Upper lobe of right lung (tissue), 1 donor: ENCODE measurements around the gene SAC3D1. TPM values are rescaled to one million over a fixed set of nuclear protein-coding genes. Genes with fewer than 3 reads are reported as not detected.
A peak's percentile ranks its signal among the peaks of the same experiment; 100 is the strongest.

ENCODE experiments used
- ATAC-seq: fragments of 200-7000 bp; cut with Tn5 transposase; one replicate; pipeline ENCODE4 v1.9.1; 2020; ENCODE audit warnings: mild to moderate bottlenecking, moderate library complexity
- DNase-seq: peaks from one replicate; pipeline ENCODE4 v3.0.0-alpha.2; 2020
- H3K27ac ChIP-seq: fragments of 200-600 bp; one replicate; pipeline ENCODE4 v1.8.0; 2022
- H3K27me3 ChIP-seq: fragments of 200-600 bp; one replicate; pipeline ENCODE4 v1.8.0; 2022; ENCODE audit warnings: mild to moderate bottlenecking
- H3K36me3 ChIP-seq: fragments of 200-600 bp; one replicate; pipeline ENCODE4 v1.8.0; 2022
- H3K4me1 ChIP-seq: fragments of 200-600 bp; one replicate; pipeline ENCODE4 v1.8.0; 2022
- H3K4me3 ChIP-seq: fragments of 200-600 bp; one replicate; pipeline ENCODE4 v1.8.0; 2022; ENCODE audit warnings: mild to moderate bottlenecking
- H3K9me3 ChIP-seq: fragments of 200-600 bp; one replicate; pipeline ENCODE4 v1.8.0; 2022
- CTCF ChIP-seq: fragments of 200-600 bp; IDR thresholded peaks from one replicate; pipeline ENCODE4 v1.8.0; 2022; ENCODE audit warnings: antibody characterized with exemption
- intact Hi-C: fragments of 100-400 bp; cut with DNase I; formaldehyde crosslinking; loops from one replicate; pipeline ENCODE4 v1.11.0; 2022
- total RNA-seq: library from RNA; stranded (reverse); fragmentation: NEBNext Ultra II Directional; extraction: Animal tissue kit (Norgen Biotek cat#: 25700); gene quantifications from one replicate; pipeline ENCODE4 v1.2.1, GENCODE V29; 2021
- donor health status: DM: no; HTN: yes; CAD: no; lungs with severe emphysema.

Gene SAC3D1
- total RNA-seq, 1 donor from 2014 or later = 10.2 TPM

DNA sequence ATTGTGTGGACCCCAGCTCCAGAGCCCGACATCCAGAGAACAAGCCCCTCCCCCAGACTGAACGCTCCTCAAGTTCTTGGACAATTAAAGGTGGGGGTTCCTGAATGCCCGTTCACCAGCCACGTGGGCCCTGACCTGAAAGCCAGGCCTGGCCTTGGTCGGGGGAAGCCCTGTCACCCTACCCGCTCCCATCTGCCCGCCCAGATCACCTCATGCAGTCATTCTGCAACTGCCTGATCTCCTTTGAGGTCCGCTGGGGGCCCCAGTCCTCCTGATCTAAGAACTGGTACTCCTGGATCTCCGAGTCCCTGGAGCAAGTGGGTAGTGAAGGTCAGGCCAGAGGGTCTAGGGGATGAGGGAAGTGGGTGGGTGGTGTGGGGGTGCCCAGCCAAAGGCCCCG lies 26.4 kb downstream of the SAC3D1 start:
- H3K4me3 ChIP-seq = no peak overlapping the region
- no peaks in the 10 kb centered on the region for H3K27me3 ChIP-seq
- intact Hi-C loops = no loop called here
- ATAC-seq (no peak), DNase-seq (no peak)
- H3K4me1 ChIP-seq = no peaks in the 10 kb centered on the region
- H3K9me3 ChIP-seq = no peaks in the 10 kb centered on the region
- TF ChIP-seq CTCF = no peak
- H3K36me3 ChIP-seq = no peaks in the 10 kb centered on the region
- H3K27ac ChIP-seq = no peak overlapping the region

DNA sequence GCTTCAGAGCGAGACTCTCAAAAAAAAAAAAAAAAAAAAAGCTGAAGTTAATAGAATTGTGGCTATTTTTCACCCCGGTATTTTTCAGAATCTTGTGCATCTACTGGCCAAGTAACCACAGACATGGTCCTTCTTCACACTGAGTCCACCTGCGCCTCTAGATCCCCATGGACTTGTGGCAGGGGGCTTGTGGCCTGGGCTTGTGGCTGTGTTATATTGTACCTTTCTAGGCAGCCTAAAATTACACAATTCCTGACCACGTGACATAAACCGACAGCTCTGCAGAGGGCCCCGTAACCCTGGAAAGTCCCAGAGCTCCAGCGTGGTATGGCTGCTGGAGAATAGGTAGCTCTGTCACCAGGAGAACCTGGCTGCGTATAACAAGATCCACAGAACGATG lies 28.2 kb downstream of the SAC3D1 start:
- no peaks in the 10 kb centered on the region for H3K36me3 ChIP-seq
- ATAC-seq (no peak), DNase-seq (no peak)
- no peak for TF ChIP-seq CTCF
- no peaks in the 10 kb centered on the region for H3K27me3 ChIP-seq
- H3K9me3 ChIP-seq = no peaks in the 10 kb centered on the region
- intact Hi-C loops = no loop called here
- no peak overlapping the region for H3K4me3 ChIP-seq
- no peaks in the 10 kb centered on the region for H3K4me1 ChIP-seq
- H3K27ac ChIP-seq = no peak overlapping the region

DNA sequence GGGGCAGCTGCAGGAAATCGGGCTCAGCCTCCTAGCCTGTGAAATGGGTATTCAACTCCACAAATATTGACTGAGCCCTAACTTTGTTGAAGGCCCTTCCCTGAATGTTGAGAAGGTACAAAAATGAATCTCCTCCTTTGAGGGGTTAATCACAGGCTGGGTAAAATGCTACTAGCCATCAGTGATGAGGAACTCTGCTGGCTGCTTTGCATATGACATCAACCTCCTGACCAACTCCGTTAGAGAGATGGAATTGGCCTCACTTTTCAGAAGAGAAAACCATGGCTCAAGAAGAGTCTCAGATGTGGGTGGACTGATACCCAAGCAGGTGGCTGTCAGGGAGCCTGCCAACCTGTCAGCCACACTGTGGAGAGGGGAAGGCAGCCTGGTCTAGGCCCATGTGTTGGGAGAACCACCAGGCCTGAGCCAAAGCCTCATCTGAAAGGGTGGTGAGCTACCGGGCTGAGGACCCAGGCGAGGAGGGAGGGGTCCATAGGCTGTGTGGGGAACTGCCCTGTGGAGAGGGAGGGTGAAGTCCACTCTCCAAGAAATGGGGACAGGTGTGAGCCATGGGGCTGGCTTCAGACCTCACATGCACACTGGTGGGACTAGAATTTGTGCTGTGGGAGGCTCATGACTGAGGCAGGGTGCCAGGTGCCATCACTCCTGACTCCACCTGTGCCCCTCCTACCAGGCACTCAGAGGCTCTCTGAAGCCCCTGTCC lies 31.1 kb downstream of the SAC3D1 start:
- TF ChIP-seq CTCF = no peak
- H3K9me3 ChIP-seq = no peaks in the 10 kb centered on the region
- H3K36me3 ChIP-seq = no peaks in the 10 kb centered on the region
- no peaks in the 10 kb centered on the region for H3K27me3 ChIP-seq
- no peak overlapping the region for H3K27ac ChIP-seq
- intact Hi-C loops = no loop called here
- H3K4me3 ChIP-seq = no peak overlapping the region
- no peak for DNase-seq
- no peaks in the 10 kb centered on the region for H3K4me1 ChIP-seq
- ATAC-seq = no peak

DNA sequence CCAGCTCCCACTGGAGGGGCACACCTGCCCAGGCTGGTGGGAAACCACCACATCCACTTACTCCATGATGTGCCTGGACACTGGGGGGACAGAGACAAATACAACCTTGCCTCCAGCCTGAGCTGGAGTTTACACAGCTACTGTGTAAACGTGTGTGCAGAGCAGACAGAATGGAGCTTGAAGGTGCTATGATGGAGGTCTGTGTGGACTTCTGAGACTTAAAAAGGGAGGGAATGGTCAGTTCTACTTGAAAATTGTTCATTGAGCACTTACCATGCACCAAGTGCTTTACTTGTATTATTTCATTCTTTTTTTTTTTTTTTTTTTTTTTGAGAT lies 31.6 kb downstream of the SAC3D1 start:
- no peak for DNase-seq
- H3K27me3 ChIP-seq = no peaks in the 10 kb centered on the region
- no peak for TF ChIP-seq CTCF
- no peaks in the 10 kb centered on the region for H3K36me3 ChIP-seq
- intact Hi-C loops = no loop called here
- no peak overlapping the region for H3K4me3 ChIP-seq
- no peak for ATAC-seq
- H3K9me3 ChIP-seq = no peaks in the 10 kb centered on the region
- no peaks in the 10 kb centered on the region for H3K4me1 ChIP-seq
- H3K27ac ChIP-seq = no peak overlapping the region

GRCh38 chr11:65077451-65077850 lies 36.4 kb downstream of the SAC3D1 start:
- no peak for DNase-seq
- intact Hi-C loops = no loop called here
- no peaks in the 10 kb centered on the region for H3K36me3 ChIP-seq
- TF ChIP-seq CTCF = no peak
- no peak for ATAC-seq
- H3K27me3 ChIP-seq = no peaks in the 10 kb centered on the region
- no peak overlapping the region for H3K27ac ChIP-seq
- H3K4me1 ChIP-seq = no peaks in the 10 kb centered on the region
- H3K9me3 ChIP-seq = no peaks in the 10 kb centered on the region
- H3K4me3 ChIP-seq = no peak overlapping the region

DNA sequence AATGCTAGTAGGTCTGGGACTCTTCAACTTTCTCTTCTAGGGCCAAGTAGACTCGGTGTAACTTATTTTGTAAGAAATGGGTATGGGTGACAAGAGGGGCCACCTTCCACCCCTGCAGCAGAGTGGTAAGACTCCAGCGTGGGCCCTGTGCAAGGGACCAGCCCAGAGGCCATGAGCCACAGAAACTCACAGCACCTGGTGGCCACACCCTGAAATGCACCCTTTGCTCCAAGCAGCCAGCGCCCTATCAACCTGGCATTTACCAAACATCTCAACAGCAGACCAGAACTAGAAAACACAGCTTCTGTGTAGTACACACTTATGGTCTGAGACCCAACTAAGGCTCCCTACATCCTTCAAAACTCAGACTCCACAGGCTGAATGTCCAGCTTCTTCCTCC lies 37.1 kb downstream of the SAC3D1 start:
- TF ChIP-seq CTCF = peak; percentile 56
- peak; percentile 78 for DNase-seq

More for the DNA sequence above, 37.1 kb downstream of the SAC3D1 start:
- Histone ChIP-seq H3K4me3 (no peak overlapping the region), H3K27ac (no peak overlapping the region), H3K4me1 (no peaks in the 10 kb centered on the region), H3K9me3 (no peaks in the 10 kb centered on the region), H3K27me3 (no peaks in the 10 kb centered on the region), H3K36me3 (no peaks in the 10 kb centered on the region)
- intact Hi-C loops = no loop called here
- ATAC-seq = peak; percentile 88
